Measurements from ENCODE around the gene NUDT3. TPM values are rescaled to one million over a fixed set of nuclear protein-coding genes. Genes with fewer than 3 reads are reported as not detected.
"Not testable (repeated sequence)": the region's sequence is repeated elsewhere in the genome, so short reads cannot be mapped to it uniquely, and the experiment has no call there.

The NUDT3 gene
- total RNA-seq, 4 donors from 2014 or later: 51.6 to 88.7 (median 57.3) TPM

GRCh38 chr6:34260576-34261267 lies 131.7 kb downstream of the NUDT3 start:
- peaks cover 0 to 18% (median 0%) of the 10 kb centered on the region in 3 donors for H3K36me3 ChIP-seq
- no peak overlapping the region for H3K4me3 ChIP-seq
- H3K9me3 ChIP-seq: peaks cover 0 to 12% (median 0%) of the 10 kb centered on the region in 4 donors
- no peak for DNase-seq (ENCODE audit: low spot score in 2 of 2)
- no peaks in the 10 kb centered on the region for H3K27me3 ChIP-seq
- 79 to 81% methylated on average over 17 of the region's 17 CpGs for WGBS, 2 donors
- H3K4me1 ChIP-seq: no peaks in the 10 kb centered on the region
- H3K27ac ChIP-seq: no peak overlapping the region
- no peak for TF ChIP-seq CTCF (IDR thresholded peaks at IDR 0.05)
- TF ChIP-seq EP300 (IDR thresholded peaks at IDR 0.05): no peak
- no peak for TF ChIP-seq POLR2A (IDR thresholded peaks at IDR 0.05)

GRCh38 chr6:34259529-34260069 lies 132.9 kb downstream of the NUDT3 start:
- Histone ChIP-seq H3K27ac (no peak overlapping the region), H3K27me3 (no peaks in the 10 kb centered on the region), H3K9me3 (peaks cover 0 to 9% (median 0%) of the 10 kb centered on the region in 4 donors), H3K36me3 (peaks cover 0 to 16% (median 0%) of the 10 kb centered on the region in 3 donors), H3K4me1 (no peaks in the 10 kb centered on the region), H3K4me3 (no peak overlapping the region)
- no peak for DNase-seq (ENCODE audit: low spot score in 2 of 2)
- WGBS, 2 donors: 85 to 87% methylated on average over 6 of the region's 6 CpGs
- TF ChIP-seq EP300 (IDR thresholded peaks at IDR 0.05): no peak
- no peak for TF ChIP-seq CTCF (IDR thresholded peaks at IDR 0.05)
- TF ChIP-seq POLR2A (IDR thresholded peaks at IDR 0.05): no peak

GRCh38 chr6:34252395-34252794 lies 140.1 kb downstream of the NUDT3 start:
- not testable (repeated sequence) for DNase-seq (ENCODE audit: low spot score in 2 of 2); H3K4me3 ChIP-seq; H3K27me3 ChIP-seq; H3K36me3 ChIP-seq; H3K27ac ChIP-seq; H3K9me3 ChIP-seq
- peaks cover 0 to 20% (median 7%) of the 10 kb centered on the region in 4 donors for H3K4me1 ChIP-seq
- 68 to 77% methylated on average over 2 of the region's 2 CpGs for WGBS, 2 donors

- H3K4me3 ChIP-seq: peak overlapping the region; percentile 57 to 95 (median 88)
- H3K27ac ChIP-seq: peak overlapping the region; percentile 87 to 94 (median 91)
- no peaks in the 10 kb centered on the region for H3K9me3 ChIP-seq
- H3K36me3 ChIP-seq: peaks cover 0 to 8% (median 0%) of the 10 kb centered on the region in 3 donors
- H3K27me3 ChIP-seq: no peaks in the 10 kb centered on the region
- WGBS, 2 donors: 42 to 50% methylated on average over 14 to 16 of the region's 18 CpGs
- DNase-seq (ENCODE audit: low spot score in 2 of 2): no peak
- TF ChIP-seq CTCF (IDR thresholded peaks at IDR 0.05) (no peak), POLR2A (IDR thresholded peaks at IDR 0.05) (no peak), EP300 (IDR thresholded peaks at IDR 0.05) (no peak)
- H3K4me1 ChIP-seq: peaks cover 0 to 46% (median 15%) of the 10 kb centered on the region in 4 donors
Measured at GRCh38 chr6:34249469-34250261, 142.8 kb downstream of the NUDT3 start.

GRCh38 chr6:34248727-34249468 lies 143.6 kb downstream of the NUDT3 start, which contains the start of gene SMIM29:
Gene SMIM29 (minus strand): TSS chr6:34249006. CDS start chr6:34247791, 1,215 bp downstream.
- peaks cover 0 to 8% (median 0%) of the 10 kb centered on the region in 3 donors for H3K36me3 ChIP-seq
- H3K4me1 ChIP-seq: peaks cover 0 to 53% (median 22%) of the 10 kb centered on the region in 4 donors
- no peaks in the 10 kb centered on the region for H3K9me3 ChIP-seq
- H3K27ac ChIP-seq: peak within 1 kb of the TSS; percentile 89 to 94 (median 92)
- H3K4me3 ChIP-seq: peak within 1 kb of the TSS; percentile 78 to 95 (median 88)
- 0% methylated on average over 22 to 45 of the region's 79 CpGs for WGBS, 2 donors
- DNase-seq (ENCODE audit: low spot score in 2 of 2): peak; percentile 92 to 94
- H3K27me3 ChIP-seq: no peaks in the 10 kb centered on the region
- peak; percentile 95 for TF ChIP-seq EP300 (IDR thresholded peaks at IDR 0.05)
- peak; percentile 71 to 91 for TF ChIP-seq POLR2A (IDR thresholded peaks at IDR 0.05)
- peak; percentile 98 to 100 (median 99) for TF ChIP-seq CTCF (IDR thresholded peaks at IDR 0.05)
